Measurements from ENCODE around the gene PRKCZ.

DNA sequence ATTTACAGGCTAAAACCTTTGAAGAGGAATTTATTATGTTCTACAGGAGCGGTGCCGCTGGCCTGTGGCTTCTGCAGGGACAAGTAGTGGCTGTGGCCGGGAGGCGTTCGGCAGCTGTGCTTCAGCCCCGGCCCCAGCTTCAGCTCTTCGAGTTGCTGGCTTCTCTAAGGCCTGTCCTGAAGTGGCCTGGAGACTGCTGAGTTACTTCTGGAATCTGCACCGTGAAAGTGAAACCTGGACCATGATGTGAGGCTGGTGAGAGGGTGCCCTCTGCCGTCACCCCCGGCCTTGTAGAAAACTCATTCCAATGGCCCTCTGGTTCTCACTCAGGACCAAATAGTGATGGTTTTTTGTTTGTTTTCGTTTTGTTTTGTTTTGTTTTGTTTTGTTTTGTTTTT, 48.1 kb downstream of the PRKCZ start:
- TF ChIP-seq EZH2phosphoT487 (IDR thresholded peaks at IDR 0.05; ENCODE audit: borderline replicate concordance, low read length): no peak
- TF ChIP-seq, protein P1, sequence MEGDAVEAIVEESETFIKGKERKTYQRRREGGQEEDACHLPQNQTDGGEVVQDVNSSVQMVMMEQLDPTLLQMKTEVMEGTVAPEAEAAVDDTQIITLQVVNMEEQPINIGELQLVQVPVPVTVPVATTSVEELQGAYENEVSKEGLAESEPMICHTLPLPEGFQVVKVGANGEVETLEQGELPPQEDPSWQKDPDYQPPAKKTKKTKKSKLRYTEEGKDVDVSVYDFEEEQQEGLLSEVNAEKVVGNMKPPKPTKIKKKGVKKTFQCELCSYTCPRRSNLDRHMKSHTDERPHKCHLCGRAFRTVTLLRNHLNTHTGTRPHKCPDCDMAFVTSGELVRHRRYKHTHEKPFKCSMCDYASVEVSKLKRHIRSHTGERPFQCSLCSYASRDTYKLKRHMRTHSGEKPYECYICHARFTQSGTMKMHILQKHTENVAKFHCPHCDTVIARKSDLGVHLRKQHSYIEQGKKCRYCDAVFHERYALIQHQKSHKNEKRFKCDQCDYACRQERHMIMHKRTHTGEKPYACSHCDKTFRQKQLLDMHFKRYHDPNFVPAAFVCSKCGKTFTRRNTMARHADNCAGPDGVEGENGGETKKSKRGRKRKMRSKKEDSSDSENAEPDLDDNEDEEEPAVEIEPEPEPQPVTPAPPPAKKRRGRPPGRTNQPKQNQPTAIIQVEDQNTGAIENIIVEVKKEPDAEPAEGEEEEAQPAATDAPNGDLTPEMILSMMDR (conservative IDR thresholded peaks at IDR 0.05; ENCODE audit: low read depth, low read length): no peak

All from PC-3 (cell line).